B cell (primary cell): ENCODE results near the gene COMT.

Experiments used
- EZH2 ChIP-seq: IDR thresholded peaks from 2 replicates; pipeline ENCODE4 v1.6.1; 2012; ENCODE audit warnings: borderline replicate concordance, low read depth, mild to moderate bottlenecking, moderate library complexity, low read length; ENCODE audit not compliant: insufficient read depth, poor library complexity, severe bottlenecking
- TF ChIP-seq, protein P1 (sequence below): fragments of 200-600 bp; IDR thresholded peaks from one replicate; pipeline ENCODE4 v1.8.0; 2022; ENCODE audit warnings: antibody characterized with exemption, mild to moderate bottlenecking

DNA sequence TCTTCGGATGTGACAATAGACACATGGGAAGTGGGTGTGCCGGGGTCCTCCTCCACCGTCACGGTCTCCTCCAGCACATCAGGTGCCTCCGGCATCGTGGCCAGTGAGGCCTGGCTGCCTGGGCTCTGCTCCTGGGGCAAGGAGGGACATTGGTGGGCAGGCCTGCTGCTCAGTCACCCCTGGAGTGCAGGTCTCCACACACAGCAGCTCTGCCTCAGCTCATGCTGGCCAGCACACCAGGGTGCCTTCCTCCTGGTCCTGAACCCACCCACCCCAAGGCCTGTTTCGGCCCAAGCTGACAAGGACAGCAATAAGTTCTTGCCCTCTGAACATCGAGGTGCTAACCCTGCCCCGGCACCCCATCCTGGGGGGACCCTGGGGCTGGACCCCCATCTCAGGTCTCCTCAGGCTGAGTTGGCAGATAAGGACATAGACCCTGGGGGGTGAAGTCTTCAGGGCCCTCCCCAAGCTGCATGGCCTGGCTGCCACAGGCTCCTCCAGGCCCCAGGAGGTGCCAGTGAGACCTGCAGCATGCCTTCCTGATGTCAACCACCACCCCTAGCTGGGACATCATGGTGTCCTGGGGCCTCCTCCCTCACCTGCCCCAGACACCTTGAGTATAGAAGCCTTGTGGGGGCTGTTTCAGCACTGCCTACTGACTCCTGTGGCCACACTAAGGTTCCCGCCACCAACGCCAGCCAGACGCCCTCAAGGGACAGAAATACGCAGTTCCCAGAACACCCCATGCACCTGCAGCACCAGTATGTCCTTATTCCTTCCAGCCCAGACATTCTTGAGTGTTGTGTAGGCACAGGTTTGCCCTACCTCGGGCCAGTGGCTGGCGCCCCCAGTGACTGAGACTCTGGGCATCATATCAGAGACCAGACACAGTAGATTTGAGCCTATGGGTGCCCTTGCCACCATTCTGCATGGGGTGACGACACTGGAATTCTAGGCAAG is 40.7 kb downstream of the COMT start:
- TF ChIP-seq, protein P1, sequence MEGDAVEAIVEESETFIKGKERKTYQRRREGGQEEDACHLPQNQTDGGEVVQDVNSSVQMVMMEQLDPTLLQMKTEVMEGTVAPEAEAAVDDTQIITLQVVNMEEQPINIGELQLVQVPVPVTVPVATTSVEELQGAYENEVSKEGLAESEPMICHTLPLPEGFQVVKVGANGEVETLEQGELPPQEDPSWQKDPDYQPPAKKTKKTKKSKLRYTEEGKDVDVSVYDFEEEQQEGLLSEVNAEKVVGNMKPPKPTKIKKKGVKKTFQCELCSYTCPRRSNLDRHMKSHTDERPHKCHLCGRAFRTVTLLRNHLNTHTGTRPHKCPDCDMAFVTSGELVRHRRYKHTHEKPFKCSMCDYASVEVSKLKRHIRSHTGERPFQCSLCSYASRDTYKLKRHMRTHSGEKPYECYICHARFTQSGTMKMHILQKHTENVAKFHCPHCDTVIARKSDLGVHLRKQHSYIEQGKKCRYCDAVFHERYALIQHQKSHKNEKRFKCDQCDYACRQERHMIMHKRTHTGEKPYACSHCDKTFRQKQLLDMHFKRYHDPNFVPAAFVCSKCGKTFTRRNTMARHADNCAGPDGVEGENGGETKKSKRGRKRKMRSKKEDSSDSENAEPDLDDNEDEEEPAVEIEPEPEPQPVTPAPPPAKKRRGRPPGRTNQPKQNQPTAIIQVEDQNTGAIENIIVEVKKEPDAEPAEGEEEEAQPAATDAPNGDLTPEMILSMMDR: no peak
- no peak for TF ChIP-seq EZH2
